K562 (cell line): ENCODE results near the gene WAS. TPM values are rescaled to one million over a fixed set of nuclear protein-coding genes. Genes with fewer than 3 reads are reported as not detected.

Experiments used
- CBX1 ChIP-seq: sonication (generic); IDR thresholded peaks from 2 replicates; pipeline ENCODE4 v1.6.1; 2016; ENCODE audit warnings: antibody characterized with exemption, low read depth, mild to moderate bottlenecking
- CBX3 ChIP-seq, 2 experiments: IDR thresholded peaks; 1 replicate in 1 of 2; 2 replicates in 1 of 2; pipeline ENCODE4 v1.6.1; 2012; ENCODE audit warnings: inconsistent platforms in 2 of 2, low read length in 2 of 2, borderline replicate concordance in 1 of 2, control low read depth in 1 of 2
- CHD4 ChIP-seq: fragments of 200-600 bp; sonication (generic); IDR thresholded peaks from 3 replicates; pipeline ENCODE4 v1.6.1; 2012; ENCODE audit warnings: low read depth, mild to moderate bottlenecking, mixed read lengths, low read length, inconsistent platforms; ENCODE audit not compliant: insufficient read depth, insufficient replicate concordance, poor library complexity, severe bottlenecking
- DDX20 ChIP-seq: fragments of 450-650 bp; IDR thresholded peaks from 2 replicates; pipeline ENCODE4 v1.6.1; 2016; ENCODE audit warnings: missing genetic modification characterization, low read depth, mild to moderate bottlenecking, missing compliant biosample characterization, moderate library complexity
- EHMT2 ChIP-seq: fragments of 450-650 bp; IDR thresholded peaks from 2 replicates; pipeline ENCODE4 v1.6.1; 2018; ENCODE audit warnings: antibody characterized with exemption
- ERF ChIP-seq: fragments of 450-650 bp; formaldehyde crosslinking; IDR thresholded peaks from 2 replicates; pipeline ENCODE4 v1.4.0; 2020; ENCODE audit warnings: mild to moderate bottlenecking, mixed read lengths
- ESRRB ChIP-seq: fragments of 250-450 bp; sonication (Bioruptor Pico); IDR thresholded peaks from 2 replicates; pipeline ENCODE4 v1.5.0; 2020; ENCODE audit warnings: mild to moderate bottlenecking, moderate library complexity, borderline replicate concordance
- FOXJ2 ChIP-seq: fragments of 200-800 bp; sonication (Bioruptor generic); IDR thresholded peaks from 2 replicates; pipeline ENCODE4 v1.6.1; 2016; ENCODE audit warnings: missing genetic modification characterization, missing compliant biosample characterization
- HINFP ChIP-seq: fragments of 450-650 bp; conservative IDR thresholded peaks from 2 replicates; pipeline ENCODE4 v1.6.1; 2016; ENCODE audit warnings: missing genetic modification characterization, low read depth, mild to moderate bottlenecking, control low read depth, missing compliant biosample characterization
- KAT2B ChIP-seq: IDR thresholded peaks from one replicate; pipeline ENCODE4 v1.6.1; 2012; ENCODE audit warnings: low read depth, mild to moderate bottlenecking, control low read depth, inconsistent platforms, low read length, moderate library complexity
- KDM4B ChIP-seq, 2 experiments: fragments of 450-650 bp in 1 of 2; sonication (generic) in 1 of 2; IDR thresholded peaks; 2 replicates each; pipeline ENCODE4 v1.6.1; 2016 to 2017; ENCODE audit warnings: borderline replicate concordance in 2 of 2, antibody characterized with exemption in 1 of 2, low read depth in 1 of 2, mild to moderate bottlenecking in 1 of 2
- KLF1 ChIP-seq: fragments of 450-650 bp; IDR thresholded peaks from 2 replicates; pipeline ENCODE4 v1.6.1; 2016; ENCODE audit warnings: missing genetic modification characterization, missing compliant biosample characterization
- MBD1 ChIP-seq: fragments of 250-450 bp; sonication (Bioruptor Pico); IDR thresholded peaks from 2 replicates; pipeline ENCODE4 v1.8.0; 2022; ENCODE audit warnings: inconsistent platforms
- MBD2 ChIP-seq: sonication (generic); IDR thresholded peaks from 2 replicates; pipeline ENCODE4 v1.6.1; 2016; ENCODE audit warnings: low read depth, borderline replicate concordance
- NCOA1 ChIP-seq: fragments of 450-650 bp; IDR thresholded peaks from 2 replicates; pipeline ENCODE4 v1.6.1; 2016; ENCODE audit warnings: low read depth
- PCBP2 ChIP-seq: fragments of 200-400 bp; formaldehyde crosslinking; IDR thresholded peaks from 2 replicates; pipeline ENCODE4 v1.6.1; 2018; ENCODE audit warnings: low read length, low read depth, mild to moderate bottlenecking, moderate library complexity; ENCODE audit not compliant: poor library complexity, severe bottlenecking
- SIN3A ChIP-seq, 2 experiments: fragments of 150-350 bp in 1 of 2; IDR thresholded peaks; 2 replicates each; pipeline ENCODE4 v1.6.1; 2011 to 2016; ENCODE audit warnings: borderline replicate concordance in 2 of 2, low read depth in 2 of 2, low read length in 2 of 2, mild to moderate bottlenecking in 2 of 2, moderate library complexity in 2 of 2; ENCODE audit not compliant: control insufficient read depth in 1 of 2
- SNRNP70 ChIP-seq: fragments of 200-400 bp; formaldehyde crosslinking; optimal IDR thresholded peaks from 2 replicates; pipeline ENCODE3; 2017; ENCODE audit warnings: low read depth, low read length
- SRSF1 ChIP-seq: fragments of 200-400 bp; formaldehyde crosslinking; IDR thresholded peaks from 2 replicates; pipeline ENCODE4 v1.6.1; 2017; ENCODE audit warnings: mild to moderate bottlenecking, low read depth, low read length, moderate library complexity
- USF1 ChIP-seq: sonication (generic); formaldehyde crosslinking; IDR thresholded peaks from 2 replicates; pipeline ENCODE4 v1.9.0; 2022; ENCODE audit warnings: mild to moderate bottlenecking, missing genetic modification reagents
- ZNF311 ChIP-seq: fragments of 250-450 bp; sonication (Bioruptor Pico); IDR thresholded peaks from 2 replicates; pipeline ENCODE4 v1.4.0; 2020; ENCODE audit warnings: mild to moderate bottlenecking, moderate library complexity
- ZNF444 ChIP-seq: fragments of 250-450 bp; sonication (Bioruptor Pico); IDR thresholded peaks from 2 replicates; pipeline ENCODE4 v1.4.0; 2020; ENCODE audit warnings: mild to moderate bottlenecking, moderate library complexity
- ZNF764 ChIP-seq: fragments of 250-450 bp; sonication (Bioruptor Pico); IDR thresholded peaks from 2 replicates; pipeline ENCODE4 v1.4.0; 2020; ENCODE audit warnings: low read depth, mild to moderate bottlenecking, moderate library complexity
- ZNF766 ChIP-seq: fragments of 200-800 bp; sonication (Bioruptor generic); conservative IDR thresholded peaks from 2 replicates; pipeline ENCODE4 v1.6.1; 2016; ENCODE audit warnings: missing genetic modification characterization, missing compliant biosample characterization
- ZNF785 ChIP-seq: fragments of 250-450 bp; sonication (Bioruptor Pico); IDR thresholded peaks from 2 replicates; pipeline ENCODE4 v1.4.0; 2020; ENCODE audit warnings: mild to moderate bottlenecking
- polyA plus RNA-seq, 8 experiments: library from polyadenylated mRNA; depleted of rRNA in 4 of 8; stranded (reverse) in 5 of 8; unstranded in 3 of 8; fragments of >200 nt; fragmentation: Nextera tagmentation in 2 of 8; fragmentation: Illumina TruSeq in 1 of 8; extraction: Ambion mirVana in 2 of 8; extraction: Trizol in 1 of 8; gene quantifications; 2 replicates each; pipeline versions ENCODE4 v1.2.1 to v1.2.3, GENCODE V29; 2011 to 2014; ENCODE audit warnings: inconsistent platforms in 1 of 8, missing spikeins in 1 of 8
- total RNA-seq, 7 experiments: library from RNA; depleted of rRNA in 6 of 7; stranded (reverse); fragments of >200 nt in 6 of 7; fragmentation: Illumina TruSeq in 2 of 7; extraction: Trizol in 2 of 7; gene quantifications; 2 replicates each; pipeline versions ENCODE4 v1.2.1 to v1.2.3, GENCODE V29; 2011 to 2021; ENCODE audit warnings: low replicate concordance in 1 of 7

The WAS gene
- total and polyA plus RNA-seq, 9 of the 15 experiments (the other 6 are each of a cell fraction or from before 2014, with no cell fraction given), result 0.11 to 16.1 (median 3.8) TPM

- no peak for TF ChIP-seq MBD1 (CRISPR knock-in tag)
- TF ChIP-seq SNRNP70, result no peak
- peak; percentile 52; the same call in 1 of the 2 replicates for TF ChIP-seq ZNF766 (CRISPR knock-in tag)
- no peak for TF ChIP-seq ZNF764 (CRISPR knock-in tag)
- TF ChIP-seq HINFP, result no peak
- TF ChIP-seq KLF1 (tag), result no peak
- no peak for TF ChIP-seq FOXJ2
- TF ChIP-seq EHMT2, result no peak
- no peak for TF ChIP-seq SRSF1
- TF ChIP-seq KDM4B (IDR thresholded peaks at IDR 0.05; ENCODE audit: borderline replicate concordance in 2 of 2, low read depth in 1 of 2), result no peak
- TF ChIP-seq ZNF444, result no peak
- TF ChIP-seq KAT2B, result no peak
- TF ChIP-seq CBX1, result 0 out of 2 replicates have a peak, but pooled peaks have one; percentile 24
- peak in 1 of 2 experiments; percentile 45; a peak in 2 of 4 replicates for TF ChIP-seq SIN3A (IDR thresholded peaks at IDR 0.05; ENCODE audit: borderline replicate concordance in 2 of 2, control insufficient read depth in 1 of 2, low read depth in 2 of 2, low read length in 2 of 2)
- no peak for TF ChIP-seq PCBP2
- TF ChIP-seq ERF (CRISPR knock-in tag), result no peak
- peak; percentile 33; the same call in 1 of the 2 replicates for TF ChIP-seq USF1 (CRISPR knock-in tag)
- TF ChIP-seq NCOA1, result peak; percentile 36; the same call in 1 of the 2 replicates
- TF ChIP-seq DDX20 (tag), result no peak
- no peak for TF ChIP-seq CHD4
- no peak for TF ChIP-seq ZNF785 (CRISPR knock-in tag)
- no peak for TF ChIP-seq CBX3 (IDR thresholded peaks at IDR 0.05; ENCODE audit: borderline replicate concordance in 1 of 2, low read length in 2 of 2)
- TF ChIP-seq ZNF311 (CRISPR knock-in tag), result no peak
- TF ChIP-seq ESRRB (CRISPR knock-in tag), result no peak
- TF ChIP-seq MBD2, result no peak
Measured at GRCh38 chrX:48696301-48696908, 12.8 kb downstream of the WAS start, which contains the start of gene SUV39H1 (continued).
